MM.1S (cell line): ENCODE results near the gene MYOF.
A peak's percentile ranks its signal among the peaks of the same experiment; 100 is the strongest.

Source experiments
- DNase-seq: peaks from one replicate; pipeline ENCODE4 v3.0.0-alpha.2; 2015
- H2AFZ ChIP-seq: fragments of 300-600 bp; sonication (generic); 2 replicates; pipeline ENCODE4 v1.6.0; 2016; ENCODE audit warnings: antibody characterized with exemption, low read length
- H3F3A ChIP-seq: fragments of 300-600 bp; sonication (generic); 2 replicates; pipeline ENCODE4 v1.6.1; 2016; ENCODE audit warnings: mild to moderate bottlenecking, antibody characterized with exemption, low read length, moderate library complexity, mixed read lengths; ENCODE audit not compliant: insufficient read depth
- H3K27ac ChIP-seq: fragments of 300-600 bp; sonication (generic); 2 replicates; pipeline ENCODE4 v1.5.1; 2016; ENCODE audit warnings: mild to moderate bottlenecking, low read length
- H3K27me3 ChIP-seq: fragments of 300-600 bp; sonication (generic); replicated peaks from 2 replicates; pipeline ENCODE4 v1.6.0; 2016; ENCODE audit warnings: low read length; ENCODE audit not compliant: insufficient read depth
- H3K36me3 ChIP-seq: fragments of 300-600 bp; sonication (generic); replicated peaks from 2 replicates; pipeline ENCODE4 v1.6.1; 2016; ENCODE audit warnings: mild to moderate bottlenecking, low read length, mixed read lengths; ENCODE audit not compliant: insufficient read depth
- H3K4me1 ChIP-seq: fragments of 300-600 bp; sonication (generic); 2 replicates; pipeline ENCODE4 v1.6.1; 2016; ENCODE audit warnings: low read length, mixed read lengths
- H3K4me2 ChIP-seq: fragments of 300-600 bp; sonication (generic); 2 replicates; pipeline ENCODE4 v1.6.0; 2016; ENCODE audit warnings: low read depth, low read length
- H3K4me3 ChIP-seq: fragments of 300-600 bp; sonication (generic); 2 replicates; pipeline ENCODE4 v1.5.1; 2016; ENCODE audit warnings: low read length, mixed read lengths
- H3K79me2 ChIP-seq: fragments of 300-600 bp; sonication (generic); 2 replicates; pipeline ENCODE4 v1.6.1; 2016; ENCODE audit warnings: mixed run types, low read length, mixed read lengths
- H3K9ac ChIP-seq: fragments of 300-600 bp; sonication (generic); 2 replicates; pipeline ENCODE4 v1.6.1; 2016; ENCODE audit warnings: low read length, mixed read lengths
- H3K9me2 ChIP-seq: fragments of 300-600 bp; sonication (generic); replicated peaks from 2 replicates; pipeline ENCODE4 v1.6.1; 2016; ENCODE audit warnings: mild to moderate bottlenecking, low read length, mixed read lengths; ENCODE audit not compliant: insufficient read depth
- H3K9me3 ChIP-seq: fragments of 300-600 bp; sonication (generic); replicated peaks from 2 replicates; pipeline ENCODE4 v1.6.1; 2016; ENCODE audit warnings: mild to moderate bottlenecking, low read length, mixed read lengths; ENCODE audit not compliant: insufficient read depth
- H4K20me1 ChIP-seq: fragments of 300-600 bp; sonication (generic); 2 replicates; pipeline ENCODE4 v1.6.1; 2016; ENCODE audit warnings: mild to moderate bottlenecking, low read length, moderate library complexity, mixed read lengths; ENCODE audit not compliant: insufficient read depth
- CTCF ChIP-seq: fragments of 300-600 bp; sonication (generic); IDR thresholded peaks from 2 replicates; pipeline ENCODE4 v1.5.1; 2016; ENCODE audit warnings: antibody characterized with exemption, low read length, mixed read lengths
- EZH2 ChIP-seq: fragments of 300-600 bp; sonication (generic); optimal IDR thresholded peaks from 2 replicates; pipeline ENCODE3; 2017; ENCODE audit warnings: low read depth, mild to moderate bottlenecking, antibody characterized with exemption, low read length, mixed read lengths
- EZH2phosphoT487 ChIP-seq: fragments of 300-600 bp; sonication (generic); IDR thresholded peaks from 2 replicates; pipeline ENCODE4 v1.6.1; 2018; ENCODE audit warnings: antibody characterized with exemption, low read length

Gene MYOF

GRCh38 chr10:93378997-93379730, 103.0 kb downstream of the MYOF start:
- Histone ChIP-seq H3K4me2 (no peak overlapping the region), H3K9me3 (no peaks in the 10 kb centered on the region), H3K27ac (no peak overlapping the region), H2AFZ (no peak overlapping the region), H3K9me2 (no peaks in the 10 kb centered on the region), H3K36me3 (no peaks in the 10 kb centered on the region), H3K4me1 (no peaks in the 10 kb centered on the region), H3K4me3 (no peak overlapping the region), H3F3A (no peaks in the 10 kb centered on the region), H4K20me1 (no peaks in the 10 kb centered on the region), H3K9ac (no peak overlapping the region), H3K79me2 (no peaks in the 10 kb centered on the region), H3K27me3 (no peaks in the 10 kb centered on the region)
- TF ChIP-seq CTCF (no peak), EZH2 (no peak), EZH2phosphoT487 (no peak)
- no peak for DNase-seq

GRCh38 chr10:93378039-93378438, 104.1 kb downstream of the MYOF start:
- DNase-seq = no peak
- no peaks in the 10 kb centered on the region for H3K27me3 ChIP-seq
- H4K20me1 ChIP-seq = no peaks in the 10 kb centered on the region
- no peaks in the 10 kb centered on the region for H3K79me2 ChIP-seq
- no peak overlapping the region for H3K9ac ChIP-seq
- no peaks in the 10 kb centered on the region for H3K9me3 ChIP-seq
- H3K9me2 ChIP-seq = no peaks in the 10 kb centered on the region
- H3F3A ChIP-seq = no peaks in the 10 kb centered on the region
- H3K4me3 ChIP-seq = no peak overlapping the region
- no peak overlapping the region for H3K27ac ChIP-seq
- H3K4me1 ChIP-seq = no peaks in the 10 kb centered on the region
- H3K4me2 ChIP-seq = no peak overlapping the region
- no peaks in the 10 kb centered on the region for H3K36me3 ChIP-seq
- TF ChIP-seq EZH2phosphoT487 (no peak), EZH2 (no peak), CTCF (no peak)
- H2AFZ ChIP-seq = no peak overlapping the region

- no peaks in the 10 kb centered on the region for H3F3A ChIP-seq
- H3K36me3 ChIP-seq = no peaks in the 10 kb centered on the region
- no peaks in the 10 kb centered on the region for H3K9me3 ChIP-seq
- H3K79me2 ChIP-seq = no peaks in the 10 kb centered on the region
- peak; percentile 67 for DNase-seq
- no peak overlapping the region for H3K4me2 ChIP-seq
- H2AFZ ChIP-seq = no peak overlapping the region
- no peak overlapping the region for H3K4me3 ChIP-seq
- TF ChIP-seq CTCF (peak; percentile 88), EZH2phosphoT487 (no peak)
- H3K9me2 ChIP-seq = no peaks in the 10 kb centered on the region
- no peak overlapping the region for H3K9ac ChIP-seq
- H3K27ac ChIP-seq = no peak overlapping the region
- no peaks in the 10 kb centered on the region for H4K20me1 ChIP-seq
- H3K27me3 ChIP-seq = no peaks in the 10 kb centered on the region
- H3K4me1 ChIP-seq = no peaks in the 10 kb centered on the region
Measured at GRCh38 chr10:93376372-93377293, 105.5 kb downstream of the MYOF start.
